C4-2B (cell line): Measurements from ENCODE around the gene GSDMA.

Experiments used
- ZFX ChIP-seq: fragments of 450-650 bp; IDR thresholded peaks from 2 replicates; pipeline ENCODE4 v1.6.1; 2017
- TF ChIP-seq, protein P1 (sequence below): fragments of 450-650 bp; conservative IDR thresholded peaks from 2 replicates; pipeline ENCODE4 v1.5.1; 2017; ENCODE audit warnings: mild to moderate bottlenecking

DNA sequence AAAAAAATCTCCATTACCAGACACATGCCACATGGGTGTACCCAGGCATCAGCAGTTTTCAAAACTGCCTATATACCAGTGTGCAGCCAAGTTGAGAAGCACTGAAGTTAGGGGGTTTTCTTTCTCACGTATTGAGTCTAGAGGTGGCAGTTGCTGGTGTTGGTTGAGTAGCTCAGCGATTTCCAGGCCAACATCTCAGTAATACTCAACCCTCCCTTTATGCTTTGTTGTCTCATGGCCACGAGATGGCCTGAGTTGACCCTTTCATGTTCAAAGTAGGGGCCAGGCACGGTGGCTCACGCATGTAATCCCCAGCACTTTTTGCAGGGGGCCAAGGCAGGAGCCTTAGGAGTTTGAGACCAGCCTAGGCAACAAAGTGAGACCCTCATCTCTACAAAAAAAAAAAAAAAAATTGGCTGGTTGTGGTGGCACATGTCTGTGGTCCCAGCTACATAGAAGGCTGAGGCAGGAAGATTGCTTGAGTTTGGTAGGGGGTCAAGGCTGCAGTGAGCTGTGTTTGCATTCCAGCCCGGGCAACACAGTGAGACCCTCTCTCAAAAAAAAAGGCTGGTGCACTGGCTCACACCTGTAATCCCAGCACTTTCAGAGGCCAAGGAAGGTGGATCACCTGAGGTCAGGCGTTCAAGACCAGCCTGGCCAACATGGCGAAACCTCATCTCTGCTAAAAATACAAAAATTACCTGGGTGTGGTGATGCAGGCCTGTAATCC lies 24.5 kb upstream of the GSDMA start:
- TF ChIP-seq, protein P1, sequence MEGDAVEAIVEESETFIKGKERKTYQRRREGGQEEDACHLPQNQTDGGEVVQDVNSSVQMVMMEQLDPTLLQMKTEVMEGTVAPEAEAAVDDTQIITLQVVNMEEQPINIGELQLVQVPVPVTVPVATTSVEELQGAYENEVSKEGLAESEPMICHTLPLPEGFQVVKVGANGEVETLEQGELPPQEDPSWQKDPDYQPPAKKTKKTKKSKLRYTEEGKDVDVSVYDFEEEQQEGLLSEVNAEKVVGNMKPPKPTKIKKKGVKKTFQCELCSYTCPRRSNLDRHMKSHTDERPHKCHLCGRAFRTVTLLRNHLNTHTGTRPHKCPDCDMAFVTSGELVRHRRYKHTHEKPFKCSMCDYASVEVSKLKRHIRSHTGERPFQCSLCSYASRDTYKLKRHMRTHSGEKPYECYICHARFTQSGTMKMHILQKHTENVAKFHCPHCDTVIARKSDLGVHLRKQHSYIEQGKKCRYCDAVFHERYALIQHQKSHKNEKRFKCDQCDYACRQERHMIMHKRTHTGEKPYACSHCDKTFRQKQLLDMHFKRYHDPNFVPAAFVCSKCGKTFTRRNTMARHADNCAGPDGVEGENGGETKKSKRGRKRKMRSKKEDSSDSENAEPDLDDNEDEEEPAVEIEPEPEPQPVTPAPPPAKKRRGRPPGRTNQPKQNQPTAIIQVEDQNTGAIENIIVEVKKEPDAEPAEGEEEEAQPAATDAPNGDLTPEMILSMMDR, result no peak
- TF ChIP-seq ZFX, result no peak
